Measurements from ENCODE around the gene SCMH1.

Gene SCMH1

GRCh38 chr1:41078193-41078592 lies 163.9 kb downstream of the SCMH1 start:
- DNase-seq = no peak

DNA sequence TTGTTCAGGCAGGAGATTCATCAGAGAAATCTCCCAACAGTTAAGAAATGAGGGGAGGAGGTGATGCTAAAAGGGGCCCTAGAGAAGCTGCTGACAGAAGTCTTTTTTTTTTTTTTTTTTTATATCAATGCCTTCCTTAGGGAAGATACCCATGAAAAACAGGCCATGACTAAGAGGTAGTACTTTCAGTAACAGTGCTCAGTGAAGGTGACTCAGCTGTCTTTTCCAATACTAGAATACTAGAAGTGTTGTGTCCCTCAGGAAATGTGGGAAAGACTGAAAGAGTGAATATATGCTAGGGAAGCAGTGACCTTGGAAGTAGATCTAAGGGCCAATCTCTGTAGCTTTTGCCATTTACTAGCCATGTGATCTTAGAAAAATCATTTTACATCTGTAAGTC lies 168.1 kb downstream of the SCMH1 start:
- DNase-seq = no peak

GRCh38 chr1:41072051-41072450 lies 170.1 kb downstream of the SCMH1 start:
- no peak for DNase-seq

- no peak for DNase-seq
Observed at GRCh38 chr1:41056907-41057306, 185.2 kb downstream of the SCMH1 start.

DNA sequence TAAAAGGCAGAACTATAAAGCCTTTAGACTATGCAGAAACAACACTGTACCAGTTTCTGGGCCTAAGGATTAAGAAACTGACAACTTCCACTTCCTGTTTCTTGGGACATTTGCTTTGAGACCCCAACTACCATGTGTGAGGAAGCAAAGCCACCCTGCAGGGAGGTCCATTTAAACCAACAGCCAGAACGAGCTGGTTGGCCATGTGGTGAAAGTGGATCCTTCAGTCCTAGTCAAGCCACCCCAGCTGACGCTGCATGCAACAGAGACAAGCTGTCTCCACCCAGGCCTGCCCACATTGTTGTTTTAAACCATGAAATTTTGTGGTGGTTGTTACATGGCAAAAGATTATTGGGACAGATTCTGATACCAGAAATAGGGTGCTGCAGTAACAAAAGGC lies 188.8 kb downstream of the SCMH1 start:
- DNase-seq = no peak

DNA sequence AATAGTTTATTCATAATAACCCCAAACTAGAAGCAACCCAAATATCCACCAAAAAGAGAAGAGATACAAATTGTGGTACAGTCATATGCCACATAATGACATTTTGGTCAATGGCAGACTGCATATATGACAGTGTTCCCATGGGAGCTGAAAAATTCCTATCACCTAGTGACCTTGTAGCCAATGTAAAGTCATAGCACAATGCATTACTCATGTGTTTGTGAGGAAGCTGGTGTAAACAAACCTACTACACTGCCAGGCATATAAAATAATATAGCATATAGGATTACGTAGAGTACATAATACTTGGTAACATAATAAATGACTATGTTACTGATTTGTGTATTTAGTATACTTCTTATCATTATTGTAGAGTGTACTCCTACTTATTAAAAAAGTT lies 191.1 kb downstream of the SCMH1 start:
- DNase-seq = no peak

DNA sequence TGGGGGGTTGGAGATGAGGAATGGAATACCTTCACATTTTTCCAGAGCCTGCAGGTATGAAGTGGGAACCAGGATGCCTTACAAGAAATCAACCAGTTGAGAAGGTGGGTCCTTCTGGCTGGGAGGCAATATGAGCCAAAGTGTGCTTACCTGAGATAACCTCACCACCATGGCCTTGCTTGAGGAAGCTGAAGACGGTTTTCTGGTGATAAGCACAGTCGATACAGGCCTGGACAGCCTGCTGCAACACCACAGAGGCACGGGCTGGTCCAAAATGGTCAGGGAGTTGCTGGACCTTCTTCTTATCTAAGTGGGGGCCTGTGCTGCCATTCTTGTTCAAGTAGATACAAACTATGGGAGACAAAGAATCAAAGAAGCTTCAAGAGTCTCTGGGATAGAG lies 193.6 kb downstream of the SCMH1 start:
- no peak for DNase-seq

GRCh38 chr1:41046347-41046775 lies 195.7 kb downstream of the SCMH1 start:
- no peak for DNase-seq

DNA sequence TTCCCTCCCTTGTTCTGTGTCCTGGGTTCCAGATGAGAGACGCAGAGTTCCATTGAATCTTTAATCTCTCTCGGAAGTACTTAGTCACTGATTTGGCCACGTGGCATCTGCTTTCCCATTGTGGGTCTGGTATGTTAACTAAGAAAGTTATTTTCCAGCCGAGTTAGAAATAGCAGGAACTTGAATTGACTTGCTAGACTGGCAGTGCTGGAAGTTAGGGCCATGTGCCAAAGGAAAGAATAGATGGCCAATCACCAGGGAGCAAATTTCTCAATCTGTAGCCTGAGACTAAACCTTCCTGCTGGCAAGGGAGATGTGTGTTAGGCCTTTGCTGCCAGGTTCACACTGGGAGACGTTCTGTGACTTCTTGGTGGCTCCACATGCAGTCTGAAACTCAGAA lies 196.4 kb downstream of the SCMH1 start:
- DNase-seq = no peak

DNA sequence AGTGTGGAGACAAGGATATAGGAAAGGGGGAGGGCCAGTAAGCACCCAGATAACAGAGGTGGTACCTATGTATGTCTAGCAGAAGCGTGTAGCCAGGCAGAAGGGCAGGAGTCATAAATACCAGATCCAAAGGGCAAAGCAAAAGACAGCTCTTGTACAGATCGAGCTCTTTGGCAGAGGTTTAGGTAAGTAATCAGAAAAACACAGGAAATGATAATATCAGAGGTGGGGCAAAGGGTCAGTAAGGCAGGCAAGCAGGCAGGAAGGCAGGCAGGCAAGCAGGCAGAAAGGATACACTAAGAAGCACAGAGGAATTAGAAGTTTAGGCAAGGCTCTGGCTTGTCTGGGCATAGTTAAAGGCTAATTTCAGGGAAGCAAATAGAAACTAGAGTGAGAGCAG lies 197.9 kb downstream of the SCMH1 start:
- DNase-seq = no peak

- DNase-seq = no peak
Observed at GRCh38 chr1:41041614-41042270, 200.4 kb downstream of the SCMH1 start.

DNA sequence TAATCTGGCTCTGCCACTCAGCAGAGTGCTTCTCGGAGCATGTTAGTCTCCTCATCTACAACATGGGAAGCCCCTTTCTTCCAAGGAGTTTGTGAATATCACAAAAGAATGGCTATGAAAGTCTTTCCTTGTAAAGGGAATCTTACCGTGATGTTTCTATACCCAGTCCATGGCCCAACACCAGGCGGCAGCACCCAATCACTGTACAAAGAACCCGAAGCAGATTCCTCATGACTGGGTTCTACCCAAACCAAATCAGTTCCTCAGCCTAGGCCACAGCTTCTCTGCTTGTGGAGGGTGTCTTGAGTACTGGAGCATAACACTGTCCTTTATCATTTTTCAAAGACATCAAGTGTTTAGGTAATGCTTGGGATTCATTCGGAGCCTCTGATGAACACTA lies 204.0 kb downstream of the SCMH1 start:
- no peak for DNase-seq

- no peak for DNase-seq
Observed at GRCh38 chr1:41037116-41037903, 204.8 kb downstream of the SCMH1 start.

DNA sequence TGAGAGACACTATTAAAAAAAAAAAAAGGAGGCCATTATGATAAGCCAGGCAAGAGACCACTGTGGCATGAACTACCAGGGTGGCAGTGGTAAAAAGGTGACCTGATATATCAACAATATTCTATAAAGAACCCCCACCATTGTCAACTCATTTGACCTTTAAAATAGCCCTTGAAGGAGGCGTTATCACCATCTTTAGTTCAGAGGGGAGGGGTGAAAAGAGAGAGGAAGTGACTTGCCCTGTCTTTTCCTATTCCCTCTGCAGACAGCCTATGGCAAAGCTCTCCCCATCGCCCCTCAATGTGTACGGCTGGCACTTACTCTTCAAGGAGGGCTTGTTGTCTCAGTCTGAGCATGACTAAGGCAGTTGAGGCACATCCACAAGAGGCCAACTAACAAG lies 208.8 kb downstream of the SCMH1 start:
- DNase-seq = no peak

GRCh38 chr1:41032147-41032546 lies 210.0 kb downstream of the SCMH1 start:
- DNase-seq = no peak

DNA sequence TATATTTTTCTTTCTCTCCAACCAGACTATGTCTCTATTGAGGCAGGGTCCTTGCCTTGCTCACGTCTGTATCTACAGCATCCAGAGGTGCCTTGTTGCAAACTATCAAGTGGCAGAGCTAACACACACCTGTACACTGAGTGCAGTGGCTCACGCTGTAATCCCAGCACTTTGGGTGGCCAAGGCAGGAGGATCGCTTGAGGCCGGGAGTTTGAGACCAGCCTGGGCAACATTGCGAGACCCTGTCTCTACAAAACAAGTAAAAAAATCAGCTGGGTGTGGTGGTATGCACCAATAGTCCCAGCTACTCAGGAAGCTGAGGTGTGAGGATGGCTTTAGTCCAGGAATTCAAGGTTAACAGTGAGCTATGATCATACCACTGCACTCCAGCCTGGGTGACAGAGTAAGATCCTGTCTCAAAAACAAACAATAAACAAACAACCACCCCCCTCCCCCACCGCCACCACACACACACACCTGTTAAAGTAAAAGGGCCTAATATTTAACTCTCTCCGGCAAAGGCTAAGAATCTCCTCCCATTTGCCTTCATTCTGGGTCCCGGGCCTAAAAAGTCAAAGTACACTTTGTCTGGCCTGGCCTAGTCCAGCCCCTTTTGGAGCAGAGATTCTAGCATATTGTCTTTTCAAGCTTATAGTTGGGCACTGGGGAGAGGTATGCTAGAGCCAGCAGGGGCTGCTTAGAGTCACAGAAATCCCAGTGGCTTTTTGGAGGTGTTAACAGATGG lies 211.1 kb downstream of the SCMH1 start:
- no peak for DNase-seq

- no peak for DNase-seq
Observed at GRCh38 chr1:41028034-41028642, 214.0 kb downstream of the SCMH1 start.

GRCh38 chr1:41025979-41026819 lies 215.9 kb downstream of the SCMH1 start:
- no peak for DNase-seq

GRCh38 chr1:41024953-41025352 lies 217.2 kb downstream of the SCMH1 start:
- no peak for DNase-seq

DNA sequence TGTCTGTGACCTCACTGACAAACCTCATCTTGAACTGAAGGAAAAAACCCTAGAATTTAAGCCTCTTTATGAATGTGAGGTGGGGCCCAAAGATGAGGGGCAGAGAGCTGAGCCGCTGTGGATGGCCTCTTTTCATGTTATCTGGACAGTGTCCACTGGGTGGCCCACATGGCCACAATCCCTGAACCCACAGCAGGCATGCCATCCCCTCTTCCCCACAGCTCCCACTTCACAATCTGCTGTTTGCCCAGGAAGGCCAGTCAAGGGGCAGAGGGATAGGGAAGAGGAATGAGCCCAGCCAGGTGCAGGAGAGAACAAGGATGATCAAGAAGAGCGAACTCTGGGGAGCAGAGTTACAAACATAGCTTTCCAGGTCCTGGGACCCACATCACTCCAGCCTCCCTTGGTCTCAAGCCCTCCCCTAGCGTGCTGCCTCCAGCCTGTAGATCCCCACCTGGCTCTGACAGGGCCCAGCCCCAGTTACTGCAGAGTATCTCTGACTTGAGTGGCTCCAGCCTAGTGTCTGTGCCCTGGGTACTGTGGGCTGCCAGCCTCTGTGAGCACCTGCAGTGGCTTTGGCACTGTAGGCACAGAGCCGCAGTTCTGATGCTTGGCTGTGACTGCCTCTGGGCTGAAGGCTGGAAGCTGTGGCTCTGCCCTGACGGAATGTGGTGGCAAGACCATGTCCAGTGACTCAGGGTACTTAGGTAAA lies 218.7 kb downstream of the SCMH1 start:
- no peak for DNase-seq

DNA sequence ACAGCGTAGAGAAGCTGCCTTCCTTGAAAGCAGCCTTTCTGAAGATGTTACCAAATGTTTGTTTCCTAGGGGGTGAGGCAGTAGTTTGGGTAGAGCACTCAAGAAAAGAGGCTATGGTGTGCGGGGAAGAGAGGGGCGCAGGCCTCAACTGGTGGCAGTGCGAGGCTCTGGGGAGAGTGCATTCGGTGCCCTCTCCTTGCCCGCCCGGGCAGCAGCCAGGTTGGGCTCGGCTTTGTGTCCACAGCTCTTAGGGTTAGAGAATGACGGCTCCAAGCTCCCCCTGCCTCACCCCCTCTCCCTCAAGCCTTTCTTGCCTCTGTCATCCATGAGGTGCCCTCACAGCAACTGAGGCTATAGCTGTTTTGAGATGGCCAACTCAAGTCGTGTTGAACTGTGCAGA lies 219.7 kb downstream of the SCMH1 start:
- DNase-seq = no peak
